ENCODE measurements around the gene YWHAB. TPM values are rescaled to one million over a fixed set of nuclear protein-coding genes. Genes with fewer than 3 reads are reported as not detected.
A peak's percentile ranks its signal among the peaks of the same experiment; 100 is the strongest.

The YWHAB gene
- total RNA-seq (2021) (177 to 216 TPM (median 183 TPM) in 3 replicates), Bru-seq, nascent RNA (percentile 96 among the genes with signal in this experiment)
- long read RNA-seq, experiment 1, transcript YWHAB-201 (6 exons, 3,049 nt) = major isoform, 915 of 1,156 reads
- long read RNA-seq, experiment 1, transcript YWHAB-202 (7 exons, 3,109 nt) = minor isoform, 101 of 1,156 reads
- long read RNA-seq, experiment 1, partial matches to known transcripts = 49 of 1,156 reads
- long read RNA-seq, experiment 1, other reads (novel, unspliced or antisense) = 88 of 1,156 reads
- long read RNA-seq, experiment 2, transcript YWHAB-201 (6 exons, 3,049 nt) = major isoform, 214 of 395 reads
- long read RNA-seq, experiment 2, transcript YWHAB-202 (7 exons, 3,109 nt) = minor isoform, 21 of 395 reads
- long read RNA-seq, experiment 2, partial matches to known transcripts = 141 of 395 reads
- long read RNA-seq, experiment 2, other reads (novel, unspliced or antisense) = 18 of 395 reads
- long read RNA-seq, experiment 3, transcript YWHAB-202 (7 exons, 3,109 nt) = minor isoform, 58 of 593 reads
- long read RNA-seq, experiment 3, transcript YWHAB-201 (6 exons, 3,049 nt) = major isoform, 366 of 593 reads
- long read RNA-seq, experiment 3, partial matches to known transcripts = 80 of 593 reads
- long read RNA-seq, experiment 3, other reads (novel, unspliced or antisense) = 89 of 593 reads

DNA sequence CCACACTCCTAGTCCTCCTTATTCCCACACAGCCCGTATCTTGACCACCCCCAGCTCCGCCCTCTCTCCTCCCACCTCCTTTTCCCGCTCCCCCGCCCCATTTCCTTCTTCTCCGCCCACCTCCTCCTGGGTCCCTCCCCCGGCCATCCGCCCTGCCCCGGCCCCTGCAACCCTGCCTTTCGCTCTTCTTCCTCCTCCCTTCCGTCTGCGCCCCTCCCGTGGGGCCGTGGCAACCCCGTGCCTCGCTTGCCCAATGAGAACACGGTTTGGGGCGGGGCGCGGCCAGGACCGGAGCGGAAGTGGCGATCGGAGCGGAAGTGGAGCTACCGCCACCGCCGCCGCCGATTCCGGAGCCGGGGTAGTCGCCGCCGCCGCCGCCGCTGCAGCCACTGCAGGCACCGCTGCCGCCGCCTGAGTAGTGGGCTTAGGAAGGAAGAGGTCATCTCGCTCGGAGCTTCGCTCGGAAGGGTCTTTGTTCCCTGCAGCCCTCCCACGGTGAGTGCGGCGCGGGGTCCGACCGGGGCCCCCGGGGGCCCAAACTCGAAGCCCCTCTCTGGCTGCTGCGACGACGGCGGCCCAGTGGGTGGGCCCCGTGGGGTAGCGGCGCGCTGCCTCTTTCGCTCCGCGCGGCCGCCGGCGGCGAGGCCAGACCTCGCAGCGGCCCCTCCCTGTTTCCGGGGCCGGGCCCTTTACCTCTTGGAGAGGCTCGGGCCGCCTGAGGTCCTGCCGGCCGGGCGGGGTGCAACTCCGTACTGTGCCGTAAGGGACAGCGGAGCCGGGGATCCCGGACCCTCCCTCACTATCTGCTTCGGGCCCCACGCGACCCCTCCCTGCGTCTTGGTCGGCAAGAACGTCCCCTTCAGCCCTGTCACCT, at the start of gene YWHAB:
YWHAB (plus strand) TSS at position 314 of the 874 bp plus-strand sequence. CDS start 15,829 bp downstream, outside the sequence.
- H3K27ac Mint-ChIP-seq = peak within 1 kb of the TSS; percentile 91
- peak within 1 kb of the TSS; percentile 97 for H3K4me3 Mint-ChIP-seq
- ATAC-seq (peak; percentile 98), DNase-seq (ENCODE audit: low spot score) (peak; percentile 99)
- POLR2A ChIA-PET = interaction anchor here (0.6 to 1.7 kb wide), 7 partner anchors 9 to 1212 kb away, joined by 3 to 8 read pairs (median 3); partner anchors contain the start of genes PABPC1L and TOMM34
- no peaks in the 10 kb centered on the region for H3K36me3 Mint-ChIP-seq
- CTCF ChIA-PET = interaction anchor here (0.7 to 2.6 kb wide), 11 partner anchors 24 to 408 kb away, joined by 3 to 21 read pairs (median 4); partner anchors contain the start of genes PABPC1L and TOMM34
- H3K27me3 Mint-ChIP-seq (ENCODE audit: low read depth) = peaks cover 3% of the 10 kb centered on the region; the same call in 1 of the 2 replicates
- H3K4me1 Mint-ChIP-seq = peaks cover 46% of the 10 kb centered on the region
- no peaks in the 10 kb centered on the region for H3K9me3 Mint-ChIP-seq
- TF ChIP-seq MAX (CRISPR knock-in tag; IDR thresholded peaks at IDR 0.05) (0 out of 2 replicates have a peak, but pooled peaks have one; percentile 31), ZBTB21 (CRISPR knock-in tag; IDR thresholded peaks at IDR 0.05; ENCODE audit: borderline replicate concordance) (0 out of 2 replicates have a peak, but pooled peaks have one; percentile 46), ETV6 (CRISPR knock-in tag; IDR thresholded peaks at IDR 0.05) (0 out of 2 replicates have a peak, but pooled peaks have one; percentile 43), ATF1 (CRISPR knock-in tag; IDR thresholded peaks at IDR 0.05) (no peak), ELF4 (CRISPR knock-in tag; IDR thresholded peaks at IDR 0.05; ENCODE audit: low read depth) (0 out of 2 replicates have a peak, but pooled peaks have one; percentile 29), STAT6 (CRISPR knock-in tag; conservative IDR thresholded peaks at IDR 0.05; ENCODE audit: low read depth) (0 out of 2 replicates have a peak, but pooled peaks have one; percentile 47), SP1 (CRISPR knock-in tag; conservative IDR thresholded peaks at IDR 0.05) (peak; percentile 91), CTCF (IDR thresholded peaks at IDR 0.05) (no peak), FOXK1 (CRISPR knock-in tag; IDR thresholded peaks at IDR 0.05) (peak; percentile 42; the same call in 1 of the 2 replicates), GABPB1 (CRISPR knock-in tag; IDR thresholded peaks at IDR 0.05) (peak; percentile 81)
- TF ChIP-seq, protein P1, sequence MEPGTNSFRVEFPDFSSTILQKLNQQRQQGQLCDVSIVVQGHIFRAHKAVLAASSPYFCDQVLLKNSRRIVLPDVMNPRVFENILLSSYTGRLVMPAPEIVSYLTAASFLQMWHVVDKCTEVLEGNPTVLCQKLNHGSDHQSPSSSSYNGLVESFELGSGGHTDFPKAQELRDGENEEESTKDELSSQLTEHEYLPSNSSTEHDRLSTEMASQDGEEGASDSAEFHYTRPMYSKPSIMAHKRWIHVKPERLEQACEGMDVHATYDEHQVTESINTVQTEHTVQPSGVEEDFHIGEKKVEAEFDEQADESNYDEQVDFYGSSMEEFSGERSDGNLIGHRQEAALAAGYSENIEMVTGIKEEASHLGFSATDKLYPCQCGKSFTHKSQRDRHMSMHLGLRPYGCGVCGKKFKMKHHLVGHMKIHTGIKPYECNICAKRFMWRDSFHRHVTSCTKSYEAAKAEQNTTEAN (CRISPR knock-in tag; IDR thresholded peaks at IDR 0.05) = peak; percentile 85; the same call in 1 of the 2 replicates
- TF ChIP-seq, protein P2, sequence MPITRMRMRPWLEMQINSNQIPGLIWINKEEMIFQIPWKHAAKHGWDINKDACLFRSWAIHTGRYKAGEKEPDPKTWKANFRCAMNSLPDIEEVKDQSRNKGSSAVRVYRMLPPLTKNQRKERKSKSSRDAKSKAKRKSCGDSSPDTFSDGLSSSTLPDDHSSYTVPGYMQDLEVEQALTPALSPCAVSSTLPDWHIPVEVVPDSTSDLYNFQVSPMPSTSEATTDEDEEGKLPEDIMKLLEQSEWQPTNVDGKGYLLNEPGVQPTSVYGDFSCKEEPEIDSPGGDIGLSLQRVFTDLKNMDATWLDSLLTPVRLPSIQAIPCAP (CRISPR knock-in tag; IDR thresholded peaks at IDR 0.05) = no peak
- TF ChIP-seq, protein P3, sequence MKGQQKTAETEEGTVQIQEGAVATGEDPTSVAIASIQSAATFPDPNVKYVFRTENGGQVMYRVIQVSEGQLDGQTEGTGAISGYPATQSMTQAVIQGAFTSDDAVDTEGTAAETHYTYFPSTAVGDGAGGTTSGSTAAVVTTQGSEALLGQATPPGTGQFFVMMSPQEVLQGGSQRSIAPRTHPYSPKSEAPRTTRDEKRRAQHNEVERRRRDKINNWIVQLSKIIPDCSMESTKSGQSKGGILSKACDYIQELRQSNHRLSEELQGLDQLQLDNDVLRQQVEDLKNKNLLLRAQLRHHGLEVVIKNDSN (CRISPR knock-in tag; IDR thresholded peaks at IDR 0.05) = peak; percentile 87
- TF ChIP-seq, protein P4, sequence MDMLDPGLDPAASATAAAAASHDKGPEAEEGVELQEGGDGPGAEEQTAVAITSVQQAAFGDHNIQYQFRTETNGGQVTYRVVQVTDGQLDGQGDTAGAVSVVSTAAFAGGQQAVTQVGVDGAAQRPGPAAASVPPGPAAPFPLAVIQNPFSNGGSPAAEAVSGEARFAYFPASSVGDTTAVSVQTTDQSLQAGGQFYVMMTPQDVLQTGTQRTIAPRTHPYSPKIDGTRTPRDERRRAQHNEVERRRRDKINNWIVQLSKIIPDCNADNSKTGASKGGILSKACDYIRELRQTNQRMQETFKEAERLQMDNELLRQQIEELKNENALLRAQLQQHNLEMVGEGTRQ (CRISPR knock-in tag; IDR thresholded peaks at IDR 0.05) = peak; percentile 90
- TF ChIP-seq, protein P5, sequence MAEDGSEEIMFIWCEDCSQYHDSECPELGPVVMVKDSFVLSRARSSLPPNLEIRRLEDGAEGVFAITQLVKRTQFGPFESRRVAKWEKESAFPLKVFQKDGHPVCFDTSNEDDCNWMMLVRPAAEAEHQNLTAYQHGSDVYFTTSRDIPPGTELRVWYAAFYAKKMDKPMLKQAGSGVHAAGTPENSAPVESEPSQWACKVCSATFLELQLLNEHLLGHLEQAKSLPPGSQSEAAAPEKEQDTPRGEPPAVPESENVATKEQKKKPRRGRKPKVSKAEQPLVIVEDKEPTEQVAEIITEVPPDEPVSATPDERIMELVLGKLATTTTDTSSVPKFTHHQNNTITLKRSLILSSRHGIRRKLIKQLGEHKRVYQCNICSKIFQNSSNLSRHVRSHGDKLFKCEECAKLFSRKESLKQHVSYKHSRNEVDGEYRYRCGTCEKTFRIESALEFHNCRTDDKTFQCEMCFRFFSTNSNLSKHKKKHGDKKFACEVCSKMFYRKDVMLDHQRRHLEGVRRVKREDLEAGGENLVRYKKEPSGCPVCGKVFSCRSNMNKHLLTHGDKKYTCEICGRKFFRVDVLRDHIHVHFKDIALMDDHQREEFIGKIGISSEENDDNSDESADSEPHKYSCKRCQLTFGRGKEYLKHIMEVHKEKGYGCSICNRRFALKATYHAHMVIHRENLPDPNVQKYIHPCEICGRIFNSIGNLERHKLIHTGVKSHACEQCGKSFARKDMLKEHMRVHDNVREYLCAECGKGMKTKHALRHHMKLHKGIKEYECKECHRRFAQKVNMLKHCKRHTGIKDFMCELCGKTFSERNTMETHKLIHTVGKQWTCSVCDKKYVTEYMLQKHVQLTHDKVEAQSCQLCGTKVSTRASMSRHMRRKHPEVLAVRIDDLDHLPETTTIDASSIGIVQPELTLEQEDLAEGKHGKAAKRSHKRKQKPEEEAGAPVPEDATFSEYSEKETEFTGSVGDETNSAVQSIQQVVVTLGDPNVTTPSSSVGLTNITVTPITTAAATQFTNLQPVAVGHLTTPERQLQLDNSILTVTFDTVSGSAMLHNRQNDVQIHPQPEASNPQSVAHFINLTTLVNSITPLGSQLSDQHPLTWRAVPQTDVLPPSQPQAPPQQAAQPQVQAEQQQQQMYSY (CRISPR knock-in tag; IDR thresholded peaks at IDR 0.05) = no peak
- TF ChIP-seq, protein P6, sequence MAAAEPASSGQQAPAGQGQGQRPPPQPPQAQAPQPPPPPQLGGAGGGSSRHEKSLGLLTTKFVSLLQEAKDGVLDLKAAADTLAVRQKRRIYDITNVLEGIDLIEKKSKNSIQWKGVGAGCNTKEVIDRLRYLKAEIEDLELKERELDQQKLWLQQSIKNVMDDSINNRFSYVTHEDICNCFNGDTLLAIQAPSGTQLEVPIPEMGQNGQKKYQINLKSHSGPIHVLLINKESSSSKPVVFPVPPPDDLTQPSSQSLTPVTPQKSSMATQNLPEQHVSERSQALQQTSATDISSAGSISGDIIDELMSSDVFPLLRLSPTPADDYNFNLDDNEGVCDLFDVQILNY (CRISPR knock-in tag; IDR thresholded peaks at IDR 0.05) = 0 out of 2 replicates have a peak, but pooled peaks have one; percentile 44

Data from WTC11 (cell line).